Measurements from ENCODE around the gene LPAR2.

GRCh38 chr19:19624032-19624570 is 3.9 kb downstream of the LPAR2 start:
- TF ChIP-seq HES2 (IDR thresholded peaks at IDR 0.05) (no peak), USF2 (IDR thresholded peaks at IDR 0.05) (no peak), CEBPB (IDR thresholded peaks at IDR 0.05) (no peak), KDM1A (IDR thresholded peaks at IDR 0.05; ENCODE audit: low read depth) (no peak), SMC3 (IDR thresholded peaks at IDR 0.05) (no peak), RFX5 (IDR thresholded peaks at IDR 0.05) (no peak), POLR2A (IDR thresholded peaks at IDR 0.05; ENCODE audit: low read length) (no peak), MYC (IDR thresholded peaks at IDR 0.05; ENCODE audit: borderline replicate concordance, low read length) (no peak), RAD21 (conservative IDR thresholded peaks at IDR 0.05 in 1 of 2, IDR thresholded peaks at IDR 0.05 in 1 of 2) (no peak), KDM5A (IDR thresholded peaks at IDR 0.05) (no peak)
- TF ChIP-seq, protein P1, sequence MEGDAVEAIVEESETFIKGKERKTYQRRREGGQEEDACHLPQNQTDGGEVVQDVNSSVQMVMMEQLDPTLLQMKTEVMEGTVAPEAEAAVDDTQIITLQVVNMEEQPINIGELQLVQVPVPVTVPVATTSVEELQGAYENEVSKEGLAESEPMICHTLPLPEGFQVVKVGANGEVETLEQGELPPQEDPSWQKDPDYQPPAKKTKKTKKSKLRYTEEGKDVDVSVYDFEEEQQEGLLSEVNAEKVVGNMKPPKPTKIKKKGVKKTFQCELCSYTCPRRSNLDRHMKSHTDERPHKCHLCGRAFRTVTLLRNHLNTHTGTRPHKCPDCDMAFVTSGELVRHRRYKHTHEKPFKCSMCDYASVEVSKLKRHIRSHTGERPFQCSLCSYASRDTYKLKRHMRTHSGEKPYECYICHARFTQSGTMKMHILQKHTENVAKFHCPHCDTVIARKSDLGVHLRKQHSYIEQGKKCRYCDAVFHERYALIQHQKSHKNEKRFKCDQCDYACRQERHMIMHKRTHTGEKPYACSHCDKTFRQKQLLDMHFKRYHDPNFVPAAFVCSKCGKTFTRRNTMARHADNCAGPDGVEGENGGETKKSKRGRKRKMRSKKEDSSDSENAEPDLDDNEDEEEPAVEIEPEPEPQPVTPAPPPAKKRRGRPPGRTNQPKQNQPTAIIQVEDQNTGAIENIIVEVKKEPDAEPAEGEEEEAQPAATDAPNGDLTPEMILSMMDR (IDR thresholded peaks at IDR 0.05): no peak
- TF ChIP-seq, protein P2, sequence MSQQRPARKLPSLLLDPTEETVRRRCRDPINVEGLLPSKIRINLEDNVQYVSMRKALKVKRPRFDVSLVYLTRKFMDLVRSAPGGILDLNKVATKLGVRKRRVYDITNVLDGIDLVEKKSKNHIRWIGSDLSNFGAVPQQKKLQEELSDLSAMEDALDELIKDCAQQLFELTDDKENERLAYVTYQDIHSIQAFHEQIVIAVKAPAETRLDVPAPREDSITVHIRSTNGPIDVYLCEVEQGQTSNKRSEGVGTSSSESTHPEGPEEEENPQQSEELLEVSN (IDR thresholded peaks at IDR 0.05; ENCODE audit: borderline replicate concordance, low read depth): no peak
- TF ChIP-seq, protein P3, sequence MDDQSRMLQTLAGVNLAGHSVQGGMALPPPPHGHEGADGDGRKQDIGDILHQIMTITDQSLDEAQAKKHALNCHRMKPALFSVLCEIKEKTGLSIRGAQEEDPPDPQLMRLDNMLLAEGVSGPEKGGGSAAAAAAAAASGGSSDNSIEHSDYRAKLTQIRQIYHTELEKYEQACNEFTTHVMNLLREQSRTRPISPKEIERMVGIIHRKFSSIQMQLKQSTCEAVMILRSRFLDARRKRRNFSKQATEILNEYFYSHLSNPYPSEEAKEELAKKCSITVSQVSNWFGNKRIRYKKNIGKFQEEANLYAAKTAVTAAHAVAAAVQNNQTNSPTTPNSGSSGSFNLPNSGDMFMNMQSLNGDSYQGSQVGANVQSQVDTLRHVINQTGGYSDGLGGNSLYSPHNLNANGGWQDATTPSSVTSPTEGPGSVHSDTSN (IDR thresholded peaks at IDR 0.05): no peak
- TF ChIP-seq, protein P4, sequence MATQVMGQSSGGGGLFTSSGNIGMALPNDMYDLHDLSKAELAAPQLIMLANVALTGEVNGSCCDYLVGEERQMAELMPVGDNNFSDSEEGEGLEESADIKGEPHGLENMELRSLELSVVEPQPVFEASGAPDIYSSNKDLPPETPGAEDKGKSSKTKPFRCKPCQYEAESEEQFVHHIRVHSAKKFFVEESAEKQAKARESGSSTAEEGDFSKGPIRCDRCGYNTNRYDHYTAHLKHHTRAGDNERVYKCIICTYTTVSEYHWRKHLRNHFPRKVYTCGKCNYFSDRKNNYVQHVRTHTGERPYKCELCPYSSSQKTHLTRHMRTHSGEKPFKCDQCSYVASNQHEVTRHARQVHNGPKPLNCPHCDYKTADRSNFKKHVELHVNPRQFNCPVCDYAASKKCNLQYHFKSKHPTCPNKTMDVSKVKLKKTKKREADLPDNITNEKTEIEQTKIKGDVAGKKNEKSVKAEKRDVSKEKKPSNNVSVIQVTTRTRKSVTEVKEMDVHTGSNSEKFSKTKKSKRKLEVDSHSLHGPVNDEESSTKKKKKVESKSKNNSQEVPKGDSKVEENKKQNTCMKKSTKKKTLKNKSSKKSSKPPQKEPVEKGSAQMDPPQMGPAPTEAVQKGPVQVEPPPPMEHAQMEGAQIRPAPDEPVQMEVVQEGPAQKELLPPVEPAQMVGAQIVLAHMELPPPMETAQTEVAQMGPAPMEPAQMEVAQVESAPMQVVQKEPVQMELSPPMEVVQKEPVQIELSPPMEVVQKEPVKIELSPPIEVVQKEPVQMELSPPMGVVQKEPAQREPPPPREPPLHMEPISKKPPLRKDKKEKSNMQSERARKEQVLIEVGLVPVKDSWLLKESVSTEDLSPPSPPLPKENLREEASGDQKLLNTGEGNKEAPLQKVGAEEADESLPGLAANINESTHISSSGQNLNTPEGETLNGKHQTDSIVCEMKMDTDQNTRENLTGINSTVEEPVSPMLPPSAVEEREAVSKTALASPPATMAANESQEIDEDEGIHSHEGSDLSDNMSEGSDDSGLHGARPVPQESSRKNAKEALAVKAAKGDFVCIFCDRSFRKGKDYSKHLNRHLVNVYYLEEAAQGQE (IDR thresholded peaks at IDR 0.05): no peak

All from A549 (cell line).